GM21737 (cell line): Measurements from ENCODE around the gene PADI4.
"Not testable (repeated sequence)": the region's sequence is repeated elsewhere in the genome, so short reads cannot be mapped to it uniquely, and the experiment has no call there.

Experiments used
- ATAC-seq: cut with Tn5 transposase; IDR thresholded peaks from one replicate; pipeline ENCODE4 v1.9.1; 2021; ENCODE audit warnings: mild to moderate bottlenecking, moderate library complexity; ENCODE audit not compliant: unreplicated experiment

Gene PADI4

GRCh38 chr1:17375651-17376050 is 67.7 kb downstream of the PADI4 start:
- no peak for ATAC-seq

DNA sequence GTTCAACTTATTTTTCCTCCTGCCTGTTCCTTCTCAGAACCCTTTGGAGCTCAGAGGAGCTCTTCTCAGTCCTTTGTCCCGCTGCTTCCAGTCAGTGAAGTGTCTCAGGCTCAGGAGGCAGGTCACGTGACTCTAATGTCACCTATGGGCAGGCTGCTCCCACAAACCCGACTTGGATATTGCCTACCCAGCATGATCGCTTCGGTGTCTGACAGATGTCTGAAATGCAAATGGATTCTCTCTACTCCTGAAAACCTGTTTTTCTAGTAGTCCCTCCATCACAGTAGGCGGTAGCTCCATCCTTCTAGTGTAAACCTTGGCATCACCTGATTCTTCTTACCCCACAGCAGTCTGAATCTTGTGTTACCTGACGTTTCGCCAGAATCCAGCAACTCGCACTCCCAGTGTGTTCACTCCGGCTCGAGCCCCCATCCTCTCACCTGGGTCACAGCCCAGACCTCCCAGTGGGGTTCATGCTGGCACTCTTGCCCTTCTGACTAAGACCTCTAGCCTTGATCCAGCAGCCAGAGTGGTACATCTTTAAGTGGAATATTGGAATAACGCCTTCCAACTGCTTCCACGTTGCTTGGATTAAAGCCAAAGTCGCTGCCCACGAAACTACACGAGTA is 69.4 kb downstream of the PADI4 start:
- ATAC-seq, result no peak

GRCh38 chr1:17381161-17381560 is 73.2 kb downstream of the PADI4 start:
- ATAC-seq, result no peak

DNA sequence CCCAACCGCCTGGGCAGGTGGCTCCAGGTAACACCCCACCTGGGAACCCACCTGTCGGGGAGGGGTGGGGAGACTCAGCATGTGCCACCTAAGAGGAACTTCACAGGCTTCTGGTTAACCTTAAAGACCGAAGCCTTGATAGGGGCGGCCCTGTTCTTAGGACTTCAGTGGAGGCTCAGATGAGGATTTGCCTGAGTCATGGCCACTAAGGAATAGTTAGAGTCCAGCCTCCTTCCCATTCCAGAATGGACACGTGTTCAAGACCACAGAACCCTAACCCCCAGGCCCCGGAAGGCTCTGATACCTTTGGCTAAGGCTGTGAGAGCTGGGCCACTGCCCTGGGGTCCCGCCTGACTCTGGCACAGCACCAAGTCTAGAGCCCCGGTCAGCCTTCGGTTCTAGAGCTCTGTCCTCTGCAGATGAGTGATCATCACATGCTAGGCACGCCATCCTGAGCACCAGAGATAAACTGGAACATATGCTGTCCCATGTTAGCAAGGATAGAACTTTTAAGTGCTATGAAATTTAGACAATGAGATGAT is 84.3 kb downstream of the PADI4 start:
- no peak for ATAC-seq

DNA sequence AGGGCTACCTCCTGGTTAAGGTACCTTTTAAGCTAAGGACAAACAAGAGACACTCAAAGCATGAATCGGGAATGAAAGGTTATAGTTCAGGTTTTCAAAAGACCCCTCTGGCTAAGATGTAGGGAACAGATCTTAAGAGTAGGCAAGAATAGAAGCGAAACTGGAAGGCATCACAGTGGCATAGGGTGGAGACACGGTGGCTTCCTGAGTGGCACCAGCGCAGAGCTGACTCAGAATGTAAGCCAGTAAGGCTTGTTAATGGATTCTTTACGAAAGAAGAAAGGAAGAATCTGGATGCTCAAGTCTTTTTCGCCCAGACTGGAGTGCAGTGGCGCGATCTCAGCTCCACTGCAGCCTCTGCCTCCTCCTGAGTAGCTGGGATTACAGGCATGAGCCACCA is 85.2 kb downstream of the PADI4 start:
- no peak for ATAC-seq

DNA sequence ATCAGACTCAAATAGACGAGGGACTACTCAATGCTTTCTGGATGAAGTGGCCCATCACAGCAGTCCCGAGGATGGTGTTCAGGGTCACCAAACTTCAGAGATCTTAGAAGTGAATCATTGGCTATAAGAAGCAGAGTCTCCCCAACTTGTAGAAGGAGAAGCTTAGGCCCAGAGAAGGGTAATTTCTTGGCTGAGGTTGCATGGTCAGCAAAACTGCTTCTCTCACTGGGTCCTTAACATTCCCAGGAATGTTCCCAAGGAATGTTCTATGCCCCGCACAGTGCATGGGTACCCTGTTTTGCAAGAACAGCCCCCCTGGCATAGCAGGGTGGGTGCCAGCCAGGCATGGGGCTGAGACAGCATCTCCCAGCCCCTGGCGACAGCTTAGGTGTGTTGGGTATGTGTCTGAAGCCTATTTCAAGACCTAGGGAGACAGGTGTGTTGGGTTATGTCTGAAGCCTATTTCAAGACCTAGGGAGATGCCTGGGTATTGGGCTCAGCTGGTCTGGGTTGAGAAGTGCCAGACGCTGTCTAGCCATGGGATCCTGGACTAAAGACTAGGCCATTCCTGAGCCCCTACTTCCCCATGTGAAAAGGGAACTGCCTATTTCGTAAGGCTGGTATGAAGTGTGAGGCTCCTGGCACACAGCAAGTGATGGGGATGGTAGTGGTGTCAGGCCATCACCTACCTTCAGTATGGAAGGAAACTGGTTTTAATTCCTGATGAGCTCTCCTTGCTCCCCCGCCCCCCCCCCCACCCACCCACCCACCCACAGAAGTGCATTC is 90.1 kb downstream of the PADI4 start:
- ATAC-seq, result no peak

DNA sequence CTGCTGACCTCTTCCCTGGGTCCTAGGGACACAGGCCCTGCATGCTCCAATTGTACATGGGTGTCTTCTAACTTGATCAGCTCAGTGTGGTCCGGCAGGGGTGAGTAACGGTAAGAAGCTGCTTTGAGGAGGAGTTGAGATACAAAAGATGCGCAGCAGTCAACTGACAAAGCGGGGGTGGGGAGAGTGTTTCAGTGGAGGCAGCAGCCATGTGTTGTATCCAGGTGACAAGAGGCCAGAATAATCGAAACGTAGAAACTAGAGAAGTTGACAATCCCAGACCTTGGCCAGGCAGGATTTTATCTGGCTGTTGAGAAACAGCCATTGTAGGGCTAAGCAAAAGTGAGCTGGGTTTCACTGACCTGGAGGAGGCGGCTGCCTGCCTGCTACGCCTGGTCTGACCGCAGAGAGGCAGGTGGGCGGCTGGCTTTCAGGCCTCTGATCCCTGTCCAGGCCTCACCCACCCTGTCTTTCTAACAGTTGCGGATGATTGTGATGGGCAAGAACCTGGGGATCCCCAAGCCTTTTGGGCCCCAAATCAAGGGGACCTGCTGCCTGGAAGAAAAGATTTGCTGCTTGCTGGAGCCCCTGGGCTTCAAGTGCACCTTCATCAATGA is 92.8 kb downstream of the PADI4 start:
- ATAC-seq, result no peak

DNA sequence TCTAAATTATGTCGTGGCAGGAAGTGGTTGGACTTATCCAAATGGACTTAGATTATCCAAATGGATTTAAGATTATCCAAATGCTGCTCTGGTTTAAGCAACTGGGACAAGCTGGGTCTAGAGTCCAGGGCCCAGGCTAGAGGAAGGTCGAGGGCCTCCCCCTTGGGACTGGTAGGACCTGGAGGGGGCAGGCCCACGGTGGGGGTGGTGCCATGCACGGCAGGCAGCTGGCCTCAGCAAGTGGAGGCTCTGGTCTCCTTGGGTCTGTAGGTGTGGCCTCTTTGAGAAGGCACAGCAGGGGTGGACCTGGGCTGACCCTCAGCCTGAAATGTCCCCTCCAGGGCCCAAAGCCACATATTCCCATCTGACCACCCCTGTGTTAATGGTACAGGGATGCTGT is 93.8 kb downstream of the PADI4 start:
- ATAC-seq, result no peak

- no peak for ATAC-seq
Measured at GRCh38 chr1:17403081-17403480, 95.1 kb downstream of the PADI4 start.

DNA sequence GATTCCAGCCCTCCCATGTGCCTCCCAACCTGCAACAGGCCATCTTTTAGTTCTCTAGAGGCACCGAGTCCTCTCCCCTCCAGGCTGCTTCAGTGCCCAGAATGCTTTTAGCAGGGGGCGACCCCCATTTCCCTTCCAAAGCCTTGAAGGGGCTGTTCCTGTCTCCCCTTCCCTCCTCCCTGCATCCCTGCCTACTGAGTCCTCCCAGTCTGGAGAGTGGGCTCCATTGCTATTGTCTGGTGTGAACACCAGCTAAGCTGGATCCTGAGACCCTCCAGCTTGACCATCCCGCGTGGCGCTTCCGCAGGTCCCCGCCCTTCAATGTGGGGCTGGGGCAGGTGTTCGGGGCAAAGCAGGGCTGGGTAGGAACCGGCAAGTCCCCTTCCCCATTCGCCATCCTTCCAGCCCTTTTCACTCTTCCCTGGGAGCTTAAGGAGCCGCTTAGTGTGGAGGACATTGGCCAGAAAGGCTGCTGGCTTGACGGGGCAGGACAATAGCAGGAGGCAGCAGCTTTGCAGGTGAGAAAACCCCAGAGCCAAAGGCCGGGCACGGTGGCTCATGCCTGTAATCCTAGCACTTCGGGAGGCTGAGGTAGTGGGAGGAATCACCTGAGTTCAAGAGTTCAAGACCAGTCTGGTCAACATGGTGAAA is 96.2 kb downstream of the PADI4 start:
- no peak for ATAC-seq

- no peak for ATAC-seq
Measured at GRCh38 chr1:17404820-17405219, 96.8 kb downstream of the PADI4 start.

DNA sequence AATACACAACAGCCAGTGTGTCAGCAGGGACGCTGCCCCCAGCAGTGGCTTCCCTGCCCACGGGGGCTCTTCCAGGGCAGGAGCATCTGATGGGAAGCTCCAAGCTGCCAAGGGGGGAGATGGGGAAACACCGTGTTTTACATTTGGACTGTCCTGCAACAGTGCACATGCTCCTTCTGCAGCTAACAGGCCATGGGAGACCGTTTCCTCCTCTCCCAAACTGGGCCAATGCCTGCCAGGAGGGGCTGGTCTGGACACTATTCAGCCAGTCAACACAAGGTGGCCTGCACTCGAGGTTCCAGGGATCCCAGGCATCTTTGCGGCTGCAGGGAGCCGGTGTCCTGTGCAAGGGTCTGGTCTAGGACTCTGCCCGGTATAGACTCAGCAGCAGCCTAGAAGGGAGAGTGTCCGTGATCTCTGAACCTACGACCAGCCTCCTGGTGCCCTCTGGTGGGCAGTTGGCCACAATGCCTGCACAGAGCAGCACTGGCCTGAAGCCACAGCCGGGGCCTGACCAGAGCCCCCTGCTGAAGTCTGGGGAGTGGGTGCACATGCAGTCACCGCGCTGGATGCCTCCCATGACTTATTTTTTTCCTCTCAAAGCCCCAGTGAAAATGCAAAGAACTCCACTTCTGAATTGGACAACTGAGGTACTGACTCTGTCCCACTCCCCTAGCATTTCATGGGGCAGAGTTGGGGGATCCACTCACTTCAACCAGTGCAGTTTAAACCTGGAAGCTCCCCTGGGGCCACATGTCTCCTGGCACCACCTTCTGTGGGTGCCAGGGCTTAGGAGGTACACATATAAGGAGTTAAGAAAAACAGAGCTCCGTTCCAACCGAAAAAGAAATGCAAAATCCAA is 98.1 kb downstream of the PADI4 start:
- no peak for ATAC-seq

- not testable (repeated sequence) for ATAC-seq
Measured at GRCh38 chr1:17406760-17407475, 98.9 kb downstream of the PADI4 start.

GRCh38 chr1:17407786-17408514 is 100.0 kb downstream of the PADI4 start:
- not testable (repeated sequence) for ATAC-seq

DNA sequence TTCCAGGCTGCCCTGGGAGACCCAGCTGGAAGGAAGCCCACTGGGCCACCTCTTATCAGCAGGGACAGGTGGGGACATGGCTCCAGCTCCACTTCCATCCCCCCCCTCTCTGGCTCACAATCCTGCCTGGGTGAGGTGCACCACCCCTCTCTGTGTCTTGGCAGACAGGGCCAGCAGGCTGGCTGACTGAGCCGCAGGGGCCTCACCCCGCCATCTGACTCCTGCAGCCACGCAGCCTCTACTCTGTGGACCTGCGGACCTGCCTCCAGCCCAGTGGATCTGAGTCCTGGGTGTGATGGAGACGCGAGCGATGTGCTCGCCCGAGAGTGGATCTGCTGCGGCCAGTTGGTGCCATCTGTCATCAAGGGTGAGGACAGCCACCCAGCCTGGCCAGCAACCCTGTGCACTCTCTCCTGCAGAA is 101.4 kb downstream of the PADI4 start:
- no peak for ATAC-seq

DNA sequence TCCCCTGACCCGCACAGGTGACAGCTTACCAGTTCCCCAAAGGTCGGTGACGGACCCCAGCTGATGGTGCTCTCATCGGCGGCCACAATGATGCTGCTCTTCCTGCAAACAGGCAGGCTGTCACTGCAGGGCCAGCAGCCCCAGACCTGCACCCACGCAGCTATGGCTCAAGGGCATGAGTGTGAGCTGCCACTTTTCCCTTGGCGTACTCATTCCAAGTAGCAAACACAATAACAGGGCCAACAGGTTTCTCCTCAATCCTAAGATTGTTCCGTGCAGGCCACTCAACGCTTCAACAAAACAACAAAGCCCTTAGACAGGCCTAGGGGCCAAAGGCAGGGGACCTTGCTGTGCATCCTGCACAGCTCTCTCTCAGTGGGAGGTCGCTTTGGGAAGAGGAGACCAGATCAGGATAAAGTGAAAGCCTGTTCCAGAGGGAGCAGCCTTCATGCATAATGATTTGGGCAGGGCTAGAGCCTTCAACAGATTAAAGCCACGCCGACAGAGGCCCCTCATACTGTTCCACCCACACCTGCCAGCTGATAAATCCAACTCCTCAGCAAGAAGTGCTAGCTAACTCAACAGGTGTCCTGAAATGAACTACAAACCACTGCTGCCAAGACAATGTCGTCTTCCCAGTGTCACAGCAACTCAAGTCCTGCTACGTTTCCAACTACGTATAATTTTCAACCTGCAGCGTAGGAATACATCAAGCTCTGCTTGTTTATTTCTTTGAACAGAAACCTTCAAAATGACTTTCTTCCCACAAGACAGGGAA is 104.3 kb downstream of the PADI4 start:
- no peak for ATAC-seq
